HepG2 (cell line): ENCODE results near the gene NEK6. TPM values are rescaled to one million over a fixed set of nuclear protein-coding genes. Genes with fewer than 3 reads are reported as not detected.
A peak's percentile ranks its signal among the peaks of the same experiment; 100 is the strongest.

Experiments used
- ATAC-seq: fragments of 200-7000 bp; cut with Tn5 transposase; 3 replicates; pipeline ENCODE4 v1.9.1; 2020; ENCODE audit warnings: mild to moderate bottlenecking, moderate library complexity
- BruUV-seq: library from RNA; stranded (reverse); fragments of 400-500 nt; replicated peaks from 2 replicates; lab custom pipeline; 2021; lab: Mats Ljungman, UMichigan
- CTCF ChIA-PET: fragments of 300-600 bp; formaldehyde crosslinking; extraction: SDS; loops from one replicate; lab custom pipeline; 2021; ENCODE audit warnings: low total read pairs, inconsistent platforms, low intra/inter-chr PET ratio; lab: Yijun Ruan, JAX
- POLR2A ChIA-PET: fragments of 350-600 bp; sonication (Branson Sonifier 250); formaldehyde crosslinking; loops from one replicate; lab custom pipeline; 2020; ENCODE audit warnings: antibody characterized with exemption, inconsistent platforms; lab: Yijun Ruan, JAX
- DNase-seq: peaks from one replicate; pipeline ENCODE4 v3.0.0-alpha.2; 2015; ENCODE audit warnings: low spot score
- FAIRE-seq: peaks from 3 replicates; lab custom pipeline; 2011; peaks lifted over from hg19 to GRCh38; lab: Jason Lieb, UNC
- H2AFZ ChIP-seq: one replicate; pipeline ENCODE4 v1.6.1; 2011; ENCODE audit warnings: low read length, inconsistent platforms
- H3K27ac ChIP-seq: fragments of 300-600 bp; 3 replicates; pipeline ENCODE4 v1.8.0; 2011; ENCODE audit warnings: mixed run types, mild to moderate bottlenecking, mixed read lengths, low read length, inconsistent platforms; ENCODE audit not compliant: insufficient read depth; ENCODE audit errors: extremely low read length
- H3K27me3 ChIP-seq, 2 experiments: fragments of 200-600 bp in 1 of 2; 2 replicates in 1 of 2; 3 replicates in 1 of 2; pipeline versions ENCODE4 v1.6.0 to v1.8.0; 2011; ENCODE audit warnings: low read length in 2 of 2, mild to moderate bottlenecking in 2 of 2, moderate library complexity in 2 of 2, inconsistent platforms in 1 of 2; ENCODE audit not compliant: insufficient read depth in 2 of 2, control insufficient read depth in 1 of 2
- H3K36me3 ChIP-seq, 2 experiments: fragments of 200-600 bp in 1 of 2; replicated peaks in 1 of 2; 2 replicates in 1 of 2; 3 replicates in 1 of 2; pipeline versions ENCODE4 v1.5.1 to v1.8.0; 2011; ENCODE audit warnings: low read length in 2 of 2, inconsistent platforms in 1 of 2; ENCODE audit not compliant: insufficient read depth in 2 of 2, control insufficient read depth in 1 of 2
- H3K4me1 ChIP-seq: 2 replicates; pipeline ENCODE4 v1.5.1; 2012; ENCODE audit warnings: low read length, inconsistent platforms; ENCODE audit not compliant: insufficient read depth
- H3K4me2 ChIP-seq: 2 replicates; pipeline ENCODE4 v1.6.0; 2011; ENCODE audit warnings: low read depth, low read length, inconsistent platforms
- H3K4me3 ChIP-seq, 3 experiments: fragments of 200-600 bp in 1 of 3; sonication (generic), shearing (Covaris generic) in 1 of 3; replicated peaks in 1 of 3; 2 replicates each; pipeline ENCODE4 v1.5.1; 2011 to 2016; ENCODE audit warnings: low read length in 3 of 3, inconsistent platforms in 2 of 3, low read depth in 2 of 3, mild to moderate bottlenecking in 2 of 3, control low read depth in 1 of 3, mixed read lengths in 1 of 3; ENCODE audit not compliant: insufficient read depth in 1 of 3
- H3K79me2 ChIP-seq: one replicate; pipeline ENCODE4 v1.6.1; 2011; ENCODE audit warnings: low read length, inconsistent platforms; ENCODE audit not compliant: insufficient read depth
- H3K9ac ChIP-seq: 2 replicates; pipeline ENCODE4 v1.6.0; 2011; ENCODE audit warnings: mild to moderate bottlenecking, low read depth, low read length, inconsistent platforms; ENCODE audit not compliant: insufficient read depth
- H3K9me3 ChIP-seq: 2 replicates; pipeline ENCODE4 v1.5.1; 2012; ENCODE audit warnings: mild to moderate bottlenecking, low read length
- H4K20me1 ChIP-seq: 2 replicates; pipeline ENCODE4 v1.6.0; 2011; ENCODE audit warnings: inconsistent platforms, mild to moderate bottlenecking, low read length, moderate library complexity; ENCODE audit not compliant: insufficient read depth
- CENPX ChIP-seq: sonication (generic); formaldehyde crosslinking; IDR thresholded peaks from 2 replicates; pipeline ENCODE4 v1.9.0; 2021; ENCODE audit warnings: mild to moderate bottlenecking, missing genetic modification reagents, moderate library complexity
- YEATS4 ChIP-seq: sonication (generic); formaldehyde crosslinking; IDR thresholded peaks from 2 replicates; pipeline ENCODE4 v1.4.0; 2020; ENCODE audit warnings: missing genetic modification reagents, borderline replicate concordance
- ZBTB20 ChIP-seq: sonication (generic); formaldehyde crosslinking; IDR thresholded peaks from 2 replicates; pipeline ENCODE4 v1.8.1; 2023; ENCODE audit warnings: missing genetic modification reagents, low read depth, mild to moderate bottlenecking, borderline replicate concordance
- ZNF792 ChIP-seq: IDR thresholded peaks from 2 replicates; pipeline ENCODE4 v1.6.1; 2016
- WGBS: methylation state at CpG from one replicate; pipeline ENCODE4 v1.1.6; 2017; ENCODE audit warnings: low lambda C conversion rate; 5-methylcytosine and 5-hydroxymethylcytosine counted together
- in situ Hi-C: cut with HindIII; loops from 2 replicates; pipeline ENCODE4 v1.10.0; 2017; ENCODE audit warnings: low pct_unique_long_range_greater_than_20kb; ENCODE audit not compliant: extremely low pct_ligation_motif_present
- intact Hi-C: fragments of 100-400 bp; cut with micrococcal nuclease; formaldehyde crosslinking; loops from one replicate; pipeline ENCODE4 v1.10.0; 2022; ENCODE audit not compliant: unreplicated experiment
- polyA plus RNA-seq, 8 experiments: library from polyadenylated mRNA; depleted of rRNA in 3 of 8; stranded (reverse) in 7 of 8; unstranded in 1 of 8; fragments of >200 nt; fragmentation: Illumina TruSeq in 4 of 8; extraction: Trizol in 4 of 8; gene quantifications; 2 replicates each; pipeline versions ENCODE4 v1.2.1 to v1.2.3, GENCODE V29; 2011 to 2016; ENCODE audit warnings: low read depth in 4 of 8, missing spikeins in 1 of 8, mixed read lengths in 1 of 8; ENCODE audit not compliant: insufficient read depth in 1 of 8
- total RNA-seq, 5 experiments: library from RNA; depleted of rRNA; stranded (reverse); fragments of >200 nt; fragmentation: Illumina TruSeq; extraction: Trizol; gene quantifications; 2 replicates each; pipeline ENCODE4 v1.2.3, GENCODE V29; 2016; ENCODE audit warnings: low read depth in 1 of 5
- TF ChIP-seq, protein P1 (sequence below): sonication (generic); formaldehyde crosslinking; conservative IDR thresholded peaks from 2 replicates; pipeline ENCODE4 v1.8.0; 2022; ENCODE audit warnings: mild to moderate bottlenecking, moderate library complexity, missing genetic modification reagents
- TF ChIP-seq, protein P2 (sequence below): sonication (generic); formaldehyde crosslinking; IDR thresholded peaks from 2 replicates; pipeline ENCODE4 v1.5.1; 2020; ENCODE audit warnings: mild to moderate bottlenecking, missing genetic modification reagents, moderate library complexity
- TF ChIP-seq, protein P3 (sequence below), 2 experiments: fragments of 450-650 bp in 1 of 2; sonication (generic) in 1 of 2; formaldehyde crosslinking in 1 of 2; IDR thresholded peaks; 2 replicates each; pipeline versions ENCODE4 v1.6.1 to v1.8.0; 2016 to 2022; ENCODE audit warnings: antibody characterized with exemption in 1 of 2, mild to moderate bottlenecking in 1 of 2, missing genetic modification reagents in 1 of 2

Gene NEK6
- total and polyA plus RNA-seq, 2 of the 13 experiments (the other 11 are each of a cell fraction or from before 2014, with no cell fraction given), result 30.4 to 119 TPM

DNA sequence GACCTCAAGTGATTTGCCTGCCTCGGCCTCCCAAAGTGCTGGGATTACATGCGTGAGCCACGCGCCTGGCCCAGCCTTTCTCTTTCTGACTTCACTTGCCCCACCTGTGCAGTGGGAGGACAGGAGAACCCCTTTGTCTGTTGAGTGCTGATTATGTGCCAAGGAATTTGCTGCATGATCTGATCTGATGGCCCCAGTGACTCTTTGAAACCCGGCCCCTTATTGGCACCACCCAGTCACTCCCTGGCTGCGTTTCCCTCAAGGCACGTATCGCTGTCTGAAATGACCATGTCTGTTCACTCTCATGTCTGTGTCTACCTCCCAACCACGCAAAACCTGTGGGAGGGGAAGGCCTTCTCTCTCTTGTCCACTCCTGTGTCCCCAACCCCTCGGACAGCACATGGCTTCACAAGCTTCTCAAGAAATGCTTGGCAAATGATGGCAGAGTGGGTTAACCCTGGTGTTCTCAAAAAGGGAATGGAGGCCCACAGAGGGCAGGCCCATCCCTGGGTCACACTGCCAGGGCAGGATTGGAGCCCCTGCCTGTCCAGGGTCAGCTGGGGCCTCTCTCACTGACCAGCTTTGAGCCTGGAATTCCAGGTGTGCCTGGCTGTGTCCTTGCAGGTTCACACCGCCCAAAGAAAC, 21.9 kb downstream of the NEK6 start:
- BruUV-seq, result no TSS peak
- no peak overlapping the region for H2AFZ ChIP-seq
- H3K27me3 ChIP-seq, result no peaks in the 10 kb centered on the region
- H3K9ac ChIP-seq, result no peak overlapping the region
- DNase-seq, result no peak
- no peak overlapping the region for H3K4me2 ChIP-seq
- peaks cover 6 to 23% of the 10 kb centered on the region in 2 experiments; a peak in 4 of 5 replicates for H3K36me3 ChIP-seq
- intact Hi-C loops (loop anchor here (10.0 kb wide), 1 partner anchor 145 kb away; no protein-coding TSS in a partner anchor), in situ Hi-C loops (no loop called here)
- H3K4me3 ChIP-seq, result no peak overlapping the region
- H3K9me3 ChIP-seq, result no peaks in the 10 kb centered on the region
- peaks cover 93% of the 10 kb centered on the region for H3K4me1 ChIP-seq
- peaks cover 91% of the 10 kb centered on the region for H3K79me2 ChIP-seq
- ChIA-PET CTCF (no interaction called here), POLR2A (interaction anchor here (0.7 to 1.0 kb wide), 2 partner anchors 16 to 20 kb away, joined by 3 read pairs; no protein-coding TSS in a partner anchor)
- H3K27ac ChIP-seq, result no peak overlapping the region
- WGBS, result 94% methylated on average over 10 of the region's 11 CpGs
- ATAC-seq, result no peak
- FAIRE-seq, result no peak
- H4K20me1 ChIP-seq, result peaks cover 25% of the 10 kb centered on the region
- TF ChIP-seq YEATS4 (CRISPR knock-in tag) (no peak), ZBTB20 (no peak), CENPX (CRISPR knock-in tag) (no peak), ZNF792 (CRISPR knock-in tag) (no peak)
- TF ChIP-seq, protein P1, sequence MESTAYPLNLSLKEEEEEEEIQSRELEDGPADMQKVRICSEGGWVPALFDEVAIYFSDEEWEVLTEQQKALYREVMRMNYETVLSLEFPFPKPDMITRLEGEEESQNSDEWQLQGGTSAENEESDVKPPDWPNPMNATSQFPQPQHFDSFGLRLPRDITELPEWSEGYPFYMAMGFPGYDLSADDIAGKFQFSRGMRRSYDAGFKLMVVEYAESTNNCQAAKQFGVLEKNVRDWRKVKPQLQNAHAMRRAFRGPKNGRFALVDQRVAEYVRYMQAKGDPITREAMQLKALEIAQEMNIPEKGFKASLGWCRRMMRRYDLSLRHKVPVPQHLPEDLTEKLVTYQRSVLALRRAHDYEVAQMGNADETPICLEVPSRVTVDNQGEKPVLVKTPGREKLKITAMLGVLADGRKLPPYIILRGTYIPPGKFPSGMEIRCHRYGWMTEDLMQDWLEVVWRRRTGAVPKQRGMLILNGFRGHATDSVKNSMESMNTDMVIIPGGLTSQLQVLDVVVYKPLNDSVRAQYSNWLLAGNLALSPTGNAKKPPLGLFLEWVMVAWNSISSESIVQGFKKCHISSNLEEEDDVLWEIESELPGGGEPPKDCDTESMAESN (CRISPR knock-in tag), result 0 out of 2 replicates have a peak, but pooled peaks have one; percentile 36
- TF ChIP-seq, protein P2, sequence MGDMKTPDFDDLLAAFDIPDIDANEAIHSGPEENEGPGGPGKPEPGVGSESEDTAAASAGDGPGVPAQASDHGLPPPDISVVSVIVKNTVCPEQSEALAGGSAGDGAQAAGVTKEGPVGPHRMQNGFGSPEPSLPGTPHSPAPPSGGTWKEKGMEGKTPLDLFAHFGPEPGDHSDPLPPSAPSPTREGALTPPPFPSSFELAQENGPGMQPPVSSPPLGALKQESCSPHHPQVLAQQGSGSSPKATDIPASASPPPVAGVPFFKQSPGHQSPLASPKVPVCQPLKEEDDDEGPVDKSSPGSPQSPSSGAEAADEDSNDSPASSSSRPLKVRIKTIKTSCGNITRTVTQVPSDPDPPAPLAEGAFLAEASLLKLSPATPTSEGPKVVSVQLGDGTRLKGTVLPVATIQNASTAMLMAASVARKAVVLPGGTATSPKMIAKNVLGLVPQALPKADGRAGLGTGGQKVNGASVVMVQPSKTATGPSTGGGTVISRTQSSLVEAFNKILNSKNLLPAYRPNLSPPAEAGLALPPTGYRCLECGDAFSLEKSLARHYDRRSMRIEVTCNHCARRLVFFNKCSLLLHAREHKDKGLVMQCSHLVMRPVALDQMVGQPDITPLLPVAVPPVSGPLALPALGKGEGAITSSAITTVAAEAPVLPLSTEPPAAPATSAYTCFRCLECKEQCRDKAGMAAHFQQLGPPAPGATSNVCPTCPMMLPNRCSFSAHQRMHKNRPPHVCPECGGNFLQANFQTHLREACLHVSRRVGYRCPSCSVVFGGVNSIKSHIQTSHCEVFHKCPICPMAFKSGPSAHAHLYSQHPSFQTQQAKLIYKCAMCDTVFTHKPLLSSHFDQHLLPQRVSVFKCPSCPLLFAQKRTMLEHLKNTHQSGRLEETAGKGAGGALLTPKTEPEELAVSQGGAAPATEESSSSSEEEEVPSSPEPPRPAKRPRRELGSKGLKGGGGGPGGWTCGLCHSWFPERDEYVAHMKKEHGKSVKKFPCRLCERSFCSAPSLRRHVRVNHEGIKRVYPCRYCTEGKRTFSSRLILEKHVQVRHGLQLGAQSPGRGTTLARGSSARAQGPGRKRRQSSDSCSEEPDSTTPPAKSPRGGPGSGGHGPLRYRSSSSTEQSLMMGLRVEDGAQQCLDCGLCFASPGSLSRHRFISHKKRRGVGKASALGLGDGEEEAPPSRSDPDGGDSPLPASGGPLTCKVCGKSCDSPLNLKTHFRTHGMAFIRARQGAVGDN, result peak; percentile 70
- TF ChIP-seq, protein P3, sequence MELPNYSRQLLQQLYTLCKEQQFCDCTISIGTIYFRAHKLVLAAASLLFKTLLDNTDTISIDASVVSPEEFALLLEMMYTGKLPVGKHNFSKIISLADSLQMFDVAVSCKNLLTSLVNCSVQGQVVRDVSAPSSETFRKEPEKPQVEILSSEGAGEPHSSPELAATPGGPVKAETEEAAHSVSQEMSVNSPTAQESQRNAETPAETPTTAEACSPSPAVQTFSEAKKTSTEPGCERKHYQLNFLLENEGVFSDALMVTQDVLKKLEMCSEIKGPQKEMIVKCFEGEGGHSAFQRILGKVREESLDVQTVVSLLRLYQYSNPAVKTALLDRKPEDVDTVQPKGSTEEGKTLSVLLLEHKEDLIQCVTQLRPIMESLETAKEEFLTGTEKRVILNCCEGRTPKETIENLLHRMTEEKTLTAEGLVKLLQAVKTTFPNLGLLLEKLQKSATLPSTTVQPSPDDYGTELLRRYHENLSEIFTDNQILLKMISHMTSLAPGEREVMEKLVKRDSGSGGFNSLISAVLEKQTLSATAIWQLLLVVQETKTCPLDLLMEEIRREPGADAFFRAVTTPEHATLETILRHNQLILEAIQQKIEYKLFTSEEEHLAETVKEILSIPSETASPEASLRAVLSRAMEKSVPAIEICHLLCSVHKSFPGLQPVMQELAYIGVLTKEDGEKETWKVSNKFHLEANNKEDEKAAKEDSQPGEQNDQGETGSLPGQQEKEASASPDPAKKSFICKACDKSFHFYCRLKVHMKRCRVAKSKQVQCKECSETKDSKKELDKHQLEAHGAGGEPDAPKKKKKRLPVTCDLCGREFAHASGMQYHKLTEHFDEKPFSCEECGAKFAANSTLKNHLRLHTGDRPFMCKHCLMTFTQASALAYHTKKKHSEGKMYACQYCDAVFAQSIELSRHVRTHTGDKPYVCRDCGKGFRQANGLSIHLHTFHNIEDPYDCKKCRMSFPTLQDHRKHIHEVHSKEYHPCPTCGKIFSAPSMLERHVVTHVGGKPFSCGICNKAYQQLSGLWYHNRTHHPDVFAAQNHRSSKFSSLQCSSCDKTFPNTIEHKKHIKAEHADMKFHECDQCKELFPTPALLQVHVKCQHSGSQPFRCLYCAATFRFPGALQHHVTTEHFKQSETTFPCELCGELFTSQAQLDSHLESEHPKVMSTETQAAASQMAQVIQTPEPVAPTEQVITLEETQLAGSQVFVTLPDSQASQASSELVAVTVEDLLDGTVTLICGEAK (IDR thresholded peaks at IDR 0.05), result no peak
- TF ChIP-seq, protein P3 (CRISPR knock-in tag; IDR thresholded peaks at IDR 0.05), result no peak
